Stimulated activated naive CD8-positive, alpha-beta T cell treated with anti-CD3 and anti-CD28 coated beads, Interleukin-15, amount 100 ng/mL, for 72 hours (primary cell): ENCODE measurements around the gene CTIF.

Experiments used
- ATAC-seq: fragments of 150-1000 bp; cut with Tn5 transposase; 2 replicates; pipeline ENCODE4 v1.10.0; 2021; ENCODE audit warnings: mild to moderate bottlenecking, moderate library complexity
- DNase-seq, 2 donors: peaks; one replicate each; pipeline ENCODE4 v3.0.0; 2021 to 2022
- H3K27ac Mint-ChIP-seq, 2 donors: one replicate each; pipeline ENCODE4 v1.8.0; 2022; ENCODE audit warnings: mild to moderate bottlenecking in 2 of 2, mixed read lengths in 2 of 2, moderate library complexity in 2 of 2
- H3K27me3 Mint-ChIP-seq: one replicate; pipeline ENCODE4 v1.8.0; 2022; ENCODE audit warnings: mixed read lengths
- H3K4me1 Mint-ChIP-seq: one replicate; pipeline ENCODE4 v1.8.0; 2022; ENCODE audit warnings: mild to moderate bottlenecking, mixed read lengths
- H3K4me3 Mint-ChIP-seq, 2 donors: one replicate each; pipeline ENCODE4 v1.8.0; 2022; ENCODE audit warnings: mild to moderate bottlenecking in 2 of 2, mixed read lengths in 2 of 2, moderate library complexity in 1 of 2
- H3K9me3 Mint-ChIP-seq, 2 donors: one replicate each; pipeline ENCODE4 v1.8.0; 2022; ENCODE audit warnings: mixed read lengths in 2 of 2

The CTIF gene

DNA sequence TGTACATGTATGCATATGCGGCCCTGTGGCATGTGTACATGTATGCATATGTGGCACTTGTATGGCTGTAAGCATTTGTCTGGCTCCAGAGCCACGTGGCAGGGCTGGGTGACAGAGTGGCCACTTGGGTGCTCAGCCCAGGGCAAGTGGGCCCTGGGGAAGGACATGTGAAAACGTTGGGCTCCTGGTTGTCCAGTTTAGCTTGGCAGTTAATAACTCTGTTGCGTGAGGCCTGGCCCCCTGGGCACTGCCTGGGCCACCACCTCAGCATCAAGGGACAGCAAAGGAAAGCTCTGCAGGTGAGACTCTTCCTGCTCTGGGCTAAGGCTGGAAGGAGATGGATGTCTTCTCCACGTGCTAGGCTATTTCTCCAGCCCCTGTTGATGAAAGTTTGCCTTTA lies 119.9 kb downstream of the CTIF start:
- Mint-ChIP-seq H3K27ac (no peak overlapping the region), H3K27me3 (no peaks in the 10 kb centered on the region), H3K4me3 (no peak overlapping the region), H3K9me3 (no peaks in the 10 kb centered on the region), H3K4me1 (no peaks in the 10 kb centered on the region)
- no peak for ATAC-seq
- no peak for DNase-seq

DNA sequence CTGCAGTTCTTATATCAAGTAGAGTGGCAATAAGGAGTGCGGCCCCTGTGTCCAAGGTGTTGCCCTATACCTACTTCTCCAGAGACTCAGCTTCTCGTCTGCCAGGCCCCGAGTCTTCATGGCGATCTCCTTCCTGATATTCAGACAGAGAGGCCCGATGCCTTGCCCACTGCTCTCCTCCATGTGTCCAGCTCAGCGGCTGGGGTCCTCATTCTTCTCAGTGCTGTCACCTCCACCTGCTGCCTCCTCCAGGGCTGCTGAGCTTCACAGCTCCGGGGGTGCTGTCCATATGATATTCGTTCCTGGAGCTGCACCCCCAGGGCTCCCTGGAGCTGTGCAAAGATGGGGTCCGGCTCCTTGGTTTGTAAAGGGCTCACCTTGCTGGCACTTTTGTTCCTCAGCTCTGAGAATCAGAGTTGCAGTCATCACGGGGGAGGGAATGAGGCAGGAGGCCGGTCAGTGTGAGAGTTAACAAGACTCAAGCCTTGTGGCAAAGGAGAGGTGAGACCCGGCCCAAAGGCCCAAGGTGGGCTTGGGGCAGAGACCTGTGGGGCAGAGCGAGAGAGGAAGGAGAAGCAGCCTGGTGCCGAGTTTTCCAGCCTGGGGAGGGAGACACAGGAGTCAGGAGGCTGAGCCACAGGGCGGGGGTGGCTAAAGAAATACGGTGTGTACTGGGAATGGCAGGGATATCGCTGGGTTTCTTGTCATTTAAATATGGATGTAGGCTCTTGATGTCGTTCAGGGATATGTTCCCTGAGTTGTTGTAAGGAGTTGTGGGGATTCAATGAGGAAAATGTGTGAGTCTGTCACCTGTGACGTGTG lies 120.6 kb downstream of the CTIF start:
- H3K4me3 Mint-ChIP-seq, result no peak overlapping the region
- DNase-seq (no peak), ATAC-seq (no peak)
- H3K27ac Mint-ChIP-seq, result no peak overlapping the region
- H3K27me3 Mint-ChIP-seq, result no peaks in the 10 kb centered on the region
- no peaks in the 10 kb centered on the region for H3K9me3 Mint-ChIP-seq
- no peaks in the 10 kb centered on the region for H3K4me1 Mint-ChIP-seq

DNA sequence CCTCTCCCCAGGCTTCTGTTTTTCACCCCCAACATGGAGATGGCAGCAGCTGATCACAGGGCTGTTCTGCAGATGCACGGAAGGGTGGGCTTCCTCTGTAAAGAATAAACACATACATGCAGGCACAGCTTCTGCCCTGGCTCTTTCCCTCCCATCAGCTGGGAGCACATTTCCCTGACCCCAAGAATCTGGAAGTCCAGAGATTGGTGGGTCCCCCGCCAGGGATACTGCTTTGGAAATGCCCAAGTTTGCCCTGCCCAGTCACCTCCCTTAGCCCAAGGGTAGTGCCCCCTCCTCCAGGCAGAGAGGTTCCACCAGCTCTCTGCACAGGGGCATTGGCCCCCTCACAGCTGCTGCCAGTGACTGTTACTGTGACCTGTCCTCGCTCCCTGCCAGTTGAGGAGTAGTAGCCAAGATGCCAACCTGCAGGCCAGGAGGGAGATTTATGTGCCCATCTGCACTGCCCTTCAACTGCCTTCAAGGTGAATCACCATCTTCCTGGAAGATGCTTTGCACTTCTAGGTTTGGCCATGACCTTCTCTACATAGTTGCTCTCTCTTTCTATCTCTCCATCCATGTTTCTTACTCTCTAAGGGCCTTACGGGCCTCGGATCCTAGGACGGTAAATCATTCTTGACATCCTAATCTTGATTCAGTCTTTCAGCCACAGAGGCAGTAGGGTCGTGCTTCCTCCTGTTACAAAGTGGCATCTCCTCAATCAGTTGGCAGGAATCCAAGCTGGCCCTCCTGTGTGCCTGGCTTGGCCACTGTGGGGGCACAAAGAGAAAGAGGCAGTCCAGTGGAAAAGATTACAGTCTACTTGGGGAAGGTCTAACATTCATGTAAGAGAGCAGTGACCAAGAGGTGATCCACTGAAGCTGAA lies 121.8 kb downstream of the CTIF start:
- Mint-ChIP-seq H3K4me1 (no peaks in the 10 kb centered on the region), H3K27me3 (no peaks in the 10 kb centered on the region), H3K4me3 (no peak overlapping the region), H3K9me3 (no peaks in the 10 kb centered on the region), H3K27ac (peak overlapping the region in 1 of 2 donors; percentile 11)
- ATAC-seq (no peak), DNase-seq (no peak)

DNA sequence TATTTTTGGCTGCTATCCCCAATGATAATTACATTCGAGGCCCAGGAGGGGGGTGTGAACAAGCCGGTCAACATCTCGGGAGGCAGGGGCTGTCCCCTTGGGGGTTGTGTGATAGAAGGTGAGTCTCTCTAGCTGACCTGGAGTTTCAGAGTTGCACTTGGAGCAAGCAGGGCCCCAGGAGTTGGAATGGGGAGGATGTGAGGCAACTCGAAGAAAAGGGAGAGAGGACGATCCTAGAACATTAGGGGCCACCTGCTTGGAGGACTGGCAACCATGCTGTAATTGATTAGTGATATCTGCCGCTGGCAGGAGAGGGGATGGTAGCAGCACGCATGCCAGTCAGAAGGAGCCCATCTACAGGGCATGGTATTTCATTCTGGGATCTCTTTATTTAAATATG lies 122.6 kb downstream of the CTIF start:
- ATAC-seq, result no peak

DNA sequence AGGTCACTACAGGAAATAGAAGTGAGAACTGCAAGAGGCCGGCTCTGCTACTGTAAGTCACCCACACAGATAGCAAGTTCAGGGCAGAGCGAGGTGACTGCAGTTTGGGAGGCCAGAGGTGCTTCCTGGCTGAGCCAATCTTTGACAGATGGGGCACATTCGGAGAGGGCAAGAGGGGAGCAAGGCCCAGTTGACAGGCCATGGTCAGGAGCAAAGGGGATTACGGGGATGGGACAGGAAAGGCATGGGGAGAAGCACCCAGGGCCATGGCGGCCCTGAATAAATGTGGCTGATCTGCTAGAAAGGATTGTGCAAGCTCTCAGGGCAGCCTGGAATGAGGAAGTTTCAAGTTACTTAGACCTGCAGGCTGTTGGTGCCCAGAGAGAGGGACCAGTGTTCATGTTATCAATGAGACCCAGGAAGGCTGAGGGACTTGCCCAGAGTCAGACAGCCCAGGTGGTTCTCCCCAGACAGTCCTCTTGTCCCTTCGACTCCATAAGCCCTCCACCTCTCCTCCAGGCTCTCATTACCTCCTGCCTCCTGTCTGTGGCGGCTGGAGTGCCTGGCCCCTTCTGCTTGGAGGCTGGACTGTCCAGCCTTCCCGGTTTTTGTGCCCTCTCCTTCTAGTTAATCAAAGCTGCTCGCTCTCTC lies 123.3 kb downstream of the CTIF start:
- Mint-ChIP-seq H3K4me3 (no peak overlapping the region), H3K9me3 (peaks cover 6 to 7% of the 10 kb centered on the region in 2 donors), H3K27ac (no peak overlapping the region), H3K27me3 (no peaks in the 10 kb centered on the region), H3K4me1 (no peaks in the 10 kb centered on the region)
- DNase-seq (no peak), ATAC-seq (no peak)

More for the DNA sequence above, 122.6 kb downstream of the CTIF start:
- H3K9me3 Mint-ChIP-seq, result peaks cover 6 to 7% of the 10 kb centered on the region in 2 donors
- no peaks in the 10 kb centered on the region for H3K4me1 Mint-ChIP-seq
- no peak overlapping the region for H3K27ac Mint-ChIP-seq
- no peak for DNase-seq
- H3K27me3 Mint-ChIP-seq, result no peaks in the 10 kb centered on the region
- H3K4me3 Mint-ChIP-seq, result no peak overlapping the region

DNA sequence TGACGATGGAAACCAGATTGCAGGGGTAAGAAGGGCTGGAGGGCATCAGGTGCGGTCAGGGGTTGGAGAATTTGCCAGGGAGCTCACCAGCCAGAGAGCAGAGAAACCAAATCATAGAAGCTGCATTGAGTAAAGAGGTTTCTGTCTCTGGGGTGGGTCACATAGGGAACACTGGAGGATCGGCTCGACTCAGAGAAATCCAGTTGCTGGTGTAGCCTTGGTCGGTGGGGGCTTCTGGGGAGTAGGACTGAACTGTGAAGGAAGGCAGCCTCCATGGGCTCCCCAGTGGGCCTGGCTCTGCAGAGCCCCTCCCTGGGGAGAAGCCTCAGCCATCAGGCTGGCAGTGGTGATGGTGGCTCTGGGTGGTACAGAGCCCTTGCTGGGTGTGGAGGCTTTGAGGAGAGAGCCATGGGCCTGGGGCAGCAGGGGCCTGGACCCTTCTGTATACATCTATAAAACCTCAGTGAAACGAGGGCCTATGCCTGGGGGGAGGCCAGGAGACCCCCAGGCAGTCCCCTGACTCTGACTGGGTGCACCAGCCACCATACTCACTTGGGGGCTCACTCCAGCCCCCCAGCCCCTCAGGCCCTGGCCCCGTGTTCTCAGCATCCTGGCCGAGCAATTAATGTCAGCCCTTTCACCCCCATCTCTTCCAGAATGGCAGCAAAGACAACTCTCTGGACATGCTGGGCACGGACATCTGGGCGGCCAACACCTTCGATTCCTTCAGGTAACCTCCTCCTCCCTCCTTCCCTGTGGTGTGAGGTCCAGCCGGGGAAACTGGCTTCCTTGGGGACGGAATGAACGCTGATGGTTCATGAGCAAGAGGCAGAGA lies 124.5 kb downstream of the CTIF start:
- H3K9me3 Mint-ChIP-seq, result peaks cover 6 to 7% of the 10 kb centered on the region in 2 donors
- DNase-seq (no peak), ATAC-seq (no peak)
- H3K27ac Mint-ChIP-seq, result no peak overlapping the region
- no peaks in the 10 kb centered on the region for H3K27me3 Mint-ChIP-seq
- H3K4me1 Mint-ChIP-seq, result no peaks in the 10 kb centered on the region
- no peak overlapping the region for H3K4me3 Mint-ChIP-seq

DNA sequence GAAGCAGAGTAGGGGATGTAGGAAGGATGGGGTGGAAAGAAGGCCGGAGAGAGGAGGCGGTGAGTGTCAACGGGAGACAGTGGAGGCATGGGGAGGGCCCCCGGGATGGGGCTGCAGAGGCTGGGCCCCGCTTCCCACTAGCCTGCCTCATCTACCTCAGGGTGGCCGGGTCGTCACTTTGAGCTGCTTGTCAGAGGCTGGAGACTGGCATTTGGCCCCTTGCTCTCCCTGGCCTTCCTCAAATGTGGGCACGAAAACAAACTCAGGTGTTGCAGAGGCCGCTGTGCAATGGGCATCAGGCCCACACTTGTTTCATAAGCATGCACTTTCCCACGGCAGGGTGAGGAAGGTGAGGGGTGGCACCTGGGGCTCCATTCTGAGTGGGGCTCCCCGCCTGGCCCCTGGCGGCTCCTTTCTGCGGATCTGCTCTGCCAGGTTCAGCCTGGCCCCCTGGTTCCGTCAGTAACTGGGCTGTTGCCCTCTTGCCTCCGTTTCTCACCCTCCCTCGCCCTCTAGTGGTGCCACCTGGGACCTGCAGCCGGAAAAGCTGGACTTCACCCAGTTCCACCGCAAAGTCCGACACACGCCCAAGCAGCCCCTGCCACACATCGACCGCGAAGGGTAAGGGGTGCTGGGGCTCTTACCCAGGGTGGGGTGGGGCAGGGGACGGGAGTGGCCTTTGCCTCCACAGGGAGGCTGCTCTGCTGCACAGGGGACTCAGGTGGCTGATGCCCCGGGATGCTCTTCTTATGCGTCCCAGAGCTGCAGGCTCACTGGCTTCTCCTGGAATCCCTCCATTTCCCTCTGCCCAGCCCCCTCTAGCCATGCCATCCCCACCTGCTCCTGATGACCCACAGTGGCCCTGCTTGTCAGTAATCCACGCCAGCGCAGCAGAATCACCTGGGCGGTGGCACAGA lies 125.4 kb downstream of the CTIF start:
- no peaks in the 10 kb centered on the region for H3K27me3 Mint-ChIP-seq
- peak; percentile 44 to 52 for DNase-seq
- peak; percentile 41 for ATAC-seq
- no peak overlapping the region for H3K4me3 Mint-ChIP-seq
- H3K9me3 Mint-ChIP-seq, result peaks cover 6 to 7% of the 10 kb centered on the region in 2 donors
- H3K4me1 Mint-ChIP-seq, result no peaks in the 10 kb centered on the region
- no peak overlapping the region for H3K27ac Mint-ChIP-seq

DNA sequence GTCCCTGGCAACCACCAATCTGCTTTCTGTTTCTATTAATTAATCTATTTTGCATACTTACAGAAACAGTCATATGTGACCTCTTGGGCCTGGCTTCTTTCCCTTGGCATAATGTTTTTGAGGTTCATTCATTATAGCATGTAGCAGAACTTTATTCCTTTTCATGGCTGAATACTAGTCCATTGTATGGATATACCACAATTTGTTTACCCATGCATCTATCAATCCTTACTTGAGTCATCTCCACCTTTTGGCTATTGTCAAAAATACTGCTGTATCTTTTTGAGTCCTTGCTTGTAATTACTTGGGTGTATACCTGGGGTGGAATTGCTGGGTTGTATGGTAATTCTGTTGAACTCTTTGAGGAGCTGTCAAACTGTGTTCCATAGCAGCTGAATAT lies 126.8 kb downstream of the CTIF start:
- Mint-ChIP-seq H3K9me3 (peaks cover 6 to 7% of the 10 kb centered on the region in 2 donors), H3K27ac (no peak overlapping the region), H3K4me1 (no peaks in the 10 kb centered on the region), H3K4me3 (no peak overlapping the region), H3K27me3 (no peaks in the 10 kb centered on the region)
- no peak for ATAC-seq
- DNase-seq, result no peak

DNA sequence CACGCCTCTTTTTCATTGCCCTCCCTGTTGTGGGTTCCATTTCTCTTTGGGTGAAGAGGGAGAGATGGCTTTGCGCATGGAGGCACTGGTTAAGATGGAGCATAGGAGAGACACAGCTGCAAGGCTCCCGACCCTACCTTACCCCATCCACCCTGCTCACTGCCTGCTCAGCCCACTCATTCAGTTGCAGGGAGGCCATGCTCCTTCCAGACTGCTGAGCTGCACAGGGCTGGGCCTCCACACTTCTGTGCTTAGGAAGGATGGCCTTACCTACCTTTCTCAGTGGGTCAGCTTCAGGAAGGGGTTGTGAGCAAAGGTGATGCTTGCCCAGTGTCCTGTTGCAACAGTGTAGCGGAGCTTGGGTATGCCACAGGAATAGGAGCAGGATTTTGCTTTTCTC lies 127.8 kb downstream of the CTIF start:
- H3K4me1 Mint-ChIP-seq, result no peaks in the 10 kb centered on the region
- no peak overlapping the region for H3K27ac Mint-ChIP-seq
- ATAC-seq (no peak), DNase-seq (no peak)
- H3K9me3 Mint-ChIP-seq, result peaks cover 11 to 16% of the 10 kb centered on the region in 2 donors
- H3K27me3 Mint-ChIP-seq, result no peaks in the 10 kb centered on the region
- no peak overlapping the region for H3K4me3 Mint-ChIP-seq

DNA sequence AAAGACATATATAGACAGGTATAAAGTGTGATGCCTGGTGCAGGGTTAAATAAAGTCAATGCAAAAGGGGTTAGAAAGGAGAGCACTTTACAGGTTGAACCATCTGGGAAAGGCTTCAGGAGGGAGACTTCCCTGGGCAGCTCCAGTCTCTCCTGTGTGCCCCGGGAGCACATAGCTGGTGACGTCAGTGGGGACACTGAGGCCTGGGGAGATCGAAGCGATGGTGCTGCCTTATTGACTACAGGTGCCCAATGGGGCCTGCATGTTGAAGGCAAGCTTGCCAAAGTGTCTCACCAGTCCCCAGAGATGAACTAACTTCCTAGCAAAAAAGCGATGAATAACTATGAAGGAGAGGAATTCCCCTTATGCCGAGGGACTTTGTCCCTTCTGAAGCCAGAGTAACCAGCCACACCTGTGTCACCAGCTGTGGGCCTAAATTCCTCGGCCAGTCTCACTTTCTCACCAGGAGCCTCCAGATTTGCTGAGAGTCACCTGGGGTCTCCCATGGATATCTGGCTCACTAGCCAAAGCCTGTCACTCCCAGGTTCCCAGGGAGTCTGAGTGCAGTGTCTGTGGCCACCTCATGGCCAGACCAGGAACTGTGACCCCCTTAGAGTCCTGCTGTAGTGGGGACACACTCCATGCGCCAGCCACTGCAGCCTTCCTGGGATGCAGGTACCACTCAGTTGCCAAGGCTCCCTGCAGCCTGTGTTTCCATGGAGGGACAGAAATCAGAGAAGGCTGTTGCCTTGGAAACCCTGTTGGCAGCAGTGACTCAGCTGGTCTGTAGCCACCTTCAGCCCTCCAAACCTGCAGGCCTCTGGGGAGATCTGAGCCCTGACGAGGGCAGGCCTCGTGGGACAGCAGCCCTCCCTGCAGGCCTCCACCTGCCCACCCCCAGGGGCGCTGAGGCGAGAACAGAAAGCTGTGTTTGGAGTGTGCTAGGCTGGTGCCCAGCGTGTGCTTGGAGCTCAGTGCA lies 128.7 kb downstream of the CTIF start:
- no peak for ATAC-seq

DNA sequence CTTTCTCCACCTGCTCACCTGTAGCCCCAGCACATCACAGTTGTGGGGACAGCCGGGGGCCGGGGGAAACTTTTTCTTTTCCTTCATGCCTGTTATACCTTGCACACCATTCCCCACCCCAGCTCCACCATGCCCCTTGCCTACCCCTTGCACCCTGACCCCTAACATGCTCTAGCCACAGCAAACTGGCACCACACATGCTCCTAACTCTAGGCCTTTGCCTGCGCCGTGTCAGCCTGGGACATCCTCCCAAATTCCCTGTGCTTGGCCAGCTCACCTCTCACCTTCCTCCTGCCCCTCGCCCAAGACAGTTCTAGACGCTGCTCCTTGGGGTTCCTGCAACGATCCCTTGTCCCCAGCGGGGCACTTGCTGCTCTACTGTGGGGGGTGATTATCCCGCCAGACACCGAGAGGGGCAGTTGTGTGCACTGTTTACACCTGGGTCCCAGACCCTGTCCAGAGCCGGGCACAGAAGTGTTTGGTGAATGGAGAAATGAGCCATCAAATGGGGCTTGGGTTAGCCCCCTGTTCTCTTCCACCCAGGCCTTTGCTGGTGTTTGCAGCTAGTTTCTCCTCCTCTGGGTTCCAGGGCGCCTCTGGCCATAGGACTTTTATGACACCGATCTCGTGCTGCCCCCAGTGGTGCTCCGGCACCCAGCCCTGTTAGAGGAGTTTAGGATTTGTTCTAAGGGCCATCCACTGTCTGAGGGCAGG lies 129.8 kb downstream of the CTIF start:
- Mint-ChIP-seq H3K4me3 (no peak overlapping the region), H3K27ac (no peak overlapping the region), H3K27me3 (no peaks in the 10 kb centered on the region), H3K4me1 (no peaks in the 10 kb centered on the region), H3K9me3 (peaks cover 13 to 19% of the 10 kb centered on the region in 2 donors)
- no peak for ATAC-seq
- DNase-seq, result no peak

More for the DNA sequence above, 128.7 kb downstream of the CTIF start:
- Mint-ChIP-seq H3K4me1 (no peaks in the 10 kb centered on the region), H3K27ac (no peak overlapping the region), H3K9me3 (peaks cover 13 to 19% of the 10 kb centered on the region in 2 donors), H3K27me3 (no peaks in the 10 kb centered on the region), H3K4me3 (no peak overlapping the region)
- DNase-seq, result no peak

DNA sequence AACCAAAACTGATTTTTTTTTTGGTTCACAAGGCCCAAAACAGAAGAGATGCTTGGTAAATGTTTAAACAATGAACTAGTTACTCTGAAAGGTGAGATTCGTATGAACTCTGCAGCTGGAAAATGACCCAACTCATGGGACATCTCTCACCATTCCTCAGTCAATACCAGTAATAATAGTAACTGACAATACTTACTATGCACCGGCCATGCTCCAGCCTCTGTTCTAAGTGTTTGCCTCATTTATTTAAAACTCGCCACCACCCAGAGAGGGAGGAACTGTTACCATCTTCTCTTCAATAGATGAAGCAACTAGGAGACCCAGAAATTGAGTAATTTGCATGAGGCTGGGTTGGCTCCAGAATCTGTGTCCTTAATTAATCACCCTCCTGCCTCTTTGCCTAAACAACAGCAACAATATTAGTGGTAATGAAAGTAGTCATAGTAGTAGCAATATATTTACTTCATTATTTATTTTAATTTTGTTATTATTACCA lies 130.4 kb downstream of the CTIF start:
- H3K4me3 Mint-ChIP-seq, result no peak overlapping the region
- DNase-seq (no peak), ATAC-seq (no peak)
- H3K9me3 Mint-ChIP-seq, result peaks cover 13 to 19% of the 10 kb centered on the region in 2 donors
- no peak overlapping the region for H3K27ac Mint-ChIP-seq
- no peaks in the 10 kb centered on the region for H3K4me1 Mint-ChIP-seq
- no peaks in the 10 kb centered on the region for H3K27me3 Mint-ChIP-seq
